Ishikawa (cell line): ENCODE data around the gene GTPBP3.

ENCODE experiments used
- CEBPB ChIP-seq: IDR thresholded peaks from 2 replicates; pipeline ENCODE4 v1.6.1; 2012
- CREB1 ChIP-seq: IDR thresholded peaks from 2 replicates; pipeline ENCODE4 v1.6.1; 2012; ENCODE audit warnings: low read depth
- EGR1 ChIP-seq: IDR thresholded peaks from 2 replicates; pipeline ENCODE4 v1.6.1; 2012
- EP300 ChIP-seq: IDR thresholded peaks from 2 replicates; pipeline ENCODE4 v1.6.1; 2012; ENCODE audit warnings: borderline replicate concordance
- FOXM1 ChIP-seq: IDR thresholded peaks from 2 replicates; pipeline ENCODE4 v1.6.1; 2012; ENCODE audit warnings: low read depth, borderline replicate concordance
- NFIC ChIP-seq: IDR thresholded peaks from 2 replicates; pipeline ENCODE4 v1.6.1; 2012
- RAD21 ChIP-seq: IDR thresholded peaks from 2 replicates; pipeline ENCODE4 v1.6.1; 2012; ENCODE audit warnings: low read depth
- TAF1 ChIP-seq: IDR thresholded peaks from 2 replicates; pipeline ENCODE4 v1.6.1; 2012; ENCODE audit warnings: low read depth, mild to moderate bottlenecking
- TCF12 ChIP-seq: IDR thresholded peaks from 2 replicates; pipeline ENCODE4 v1.6.1; 2012; ENCODE audit warnings: low read depth
- TEAD4 ChIP-seq: IDR thresholded peaks from 2 replicates; pipeline ENCODE4 v1.6.1; 2012
- YY1 ChIP-seq: IDR thresholded peaks from 2 replicates; pipeline ENCODE4 v1.6.1; 2012; ENCODE audit warnings: low read depth
- ZBTB7A ChIP-seq: IDR thresholded peaks from 2 replicates; pipeline ENCODE4 v1.6.1; 2012; ENCODE audit warnings: low read depth
- TF ChIP-seq, protein P1 (sequence below): IDR thresholded peaks from 2 replicates; pipeline ENCODE4 v1.6.1; 2012
- TF ChIP-seq, protein P2 (sequence below): IDR thresholded peaks from 2 replicates; pipeline ENCODE4 v1.6.1; 2012; ENCODE audit warnings: low read depth, mild to moderate bottlenecking
- TF ChIP-seq, protein P3 (sequence below): IDR thresholded peaks from 2 replicates; pipeline ENCODE4 v1.6.1; 2012

The GTPBP3 gene

DNA sequence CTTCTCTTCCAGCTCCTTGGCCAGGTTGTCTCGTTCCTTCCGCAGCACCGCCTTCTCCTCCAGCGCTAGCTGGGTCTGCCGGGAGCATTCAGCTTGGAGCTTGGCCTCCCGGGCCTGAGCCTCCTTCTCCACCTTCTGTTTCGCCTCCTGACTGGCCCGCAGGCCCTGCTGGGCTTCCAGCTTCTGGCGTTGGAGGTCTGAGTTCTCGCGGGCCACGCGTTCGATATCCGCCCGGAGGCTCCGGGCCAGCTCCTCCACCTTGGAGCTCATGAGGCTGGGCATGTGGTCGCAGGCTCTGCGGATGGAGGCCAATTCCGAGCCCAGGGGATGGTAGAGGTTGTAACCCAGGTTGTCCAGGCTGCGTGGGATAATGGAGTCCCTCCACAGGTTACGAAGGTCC is 28.0 kb downstream of the GTPBP3 start:
- TF ChIP-seq TCF12, result no peak
- no peak for TF ChIP-seq EGR1
- no peak for TF ChIP-seq YY1

DNA sequence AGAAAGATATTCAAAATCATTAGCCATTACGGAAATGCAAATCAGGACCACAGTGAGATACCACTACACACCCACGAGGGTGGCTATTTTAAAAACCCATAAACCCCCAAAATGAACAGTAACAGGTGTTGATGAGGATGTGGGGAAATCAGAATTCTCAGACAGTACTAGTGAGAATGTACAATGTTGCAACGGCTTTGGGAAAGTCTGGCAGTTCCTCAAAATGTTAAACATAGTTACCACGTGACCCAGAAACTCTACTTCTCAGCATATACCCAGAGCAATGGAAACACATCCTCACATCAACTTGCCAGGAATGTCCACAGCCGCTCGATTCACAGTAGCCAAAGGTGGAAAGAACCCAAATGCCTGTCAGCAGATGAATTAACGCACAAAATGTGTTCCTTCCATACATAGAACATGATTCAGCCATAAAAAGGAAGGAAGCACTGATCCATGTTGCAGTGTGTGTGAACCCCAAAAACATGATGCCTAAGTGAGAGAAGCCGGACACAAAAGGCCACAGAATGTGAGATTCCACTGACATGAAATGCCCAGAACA is 32.8 kb downstream of the GTPBP3 start:
- no peak for TF ChIP-seq TCF12
- no peak for TF ChIP-seq RAD21
- TF ChIP-seq, protein P1, sequence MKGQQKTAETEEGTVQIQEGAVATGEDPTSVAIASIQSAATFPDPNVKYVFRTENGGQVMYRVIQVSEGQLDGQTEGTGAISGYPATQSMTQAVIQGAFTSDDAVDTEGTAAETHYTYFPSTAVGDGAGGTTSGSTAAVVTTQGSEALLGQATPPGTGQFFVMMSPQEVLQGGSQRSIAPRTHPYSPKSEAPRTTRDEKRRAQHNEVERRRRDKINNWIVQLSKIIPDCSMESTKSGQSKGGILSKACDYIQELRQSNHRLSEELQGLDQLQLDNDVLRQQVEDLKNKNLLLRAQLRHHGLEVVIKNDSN, result no peak
- TF ChIP-seq TAF1, result no peak
- no peak for TF ChIP-seq TEAD4
- TF ChIP-seq CEBPB, result no peak
- no peak for TF ChIP-seq EP300
- TF ChIP-seq NFIC, result no peak
- TF ChIP-seq, protein P2, sequence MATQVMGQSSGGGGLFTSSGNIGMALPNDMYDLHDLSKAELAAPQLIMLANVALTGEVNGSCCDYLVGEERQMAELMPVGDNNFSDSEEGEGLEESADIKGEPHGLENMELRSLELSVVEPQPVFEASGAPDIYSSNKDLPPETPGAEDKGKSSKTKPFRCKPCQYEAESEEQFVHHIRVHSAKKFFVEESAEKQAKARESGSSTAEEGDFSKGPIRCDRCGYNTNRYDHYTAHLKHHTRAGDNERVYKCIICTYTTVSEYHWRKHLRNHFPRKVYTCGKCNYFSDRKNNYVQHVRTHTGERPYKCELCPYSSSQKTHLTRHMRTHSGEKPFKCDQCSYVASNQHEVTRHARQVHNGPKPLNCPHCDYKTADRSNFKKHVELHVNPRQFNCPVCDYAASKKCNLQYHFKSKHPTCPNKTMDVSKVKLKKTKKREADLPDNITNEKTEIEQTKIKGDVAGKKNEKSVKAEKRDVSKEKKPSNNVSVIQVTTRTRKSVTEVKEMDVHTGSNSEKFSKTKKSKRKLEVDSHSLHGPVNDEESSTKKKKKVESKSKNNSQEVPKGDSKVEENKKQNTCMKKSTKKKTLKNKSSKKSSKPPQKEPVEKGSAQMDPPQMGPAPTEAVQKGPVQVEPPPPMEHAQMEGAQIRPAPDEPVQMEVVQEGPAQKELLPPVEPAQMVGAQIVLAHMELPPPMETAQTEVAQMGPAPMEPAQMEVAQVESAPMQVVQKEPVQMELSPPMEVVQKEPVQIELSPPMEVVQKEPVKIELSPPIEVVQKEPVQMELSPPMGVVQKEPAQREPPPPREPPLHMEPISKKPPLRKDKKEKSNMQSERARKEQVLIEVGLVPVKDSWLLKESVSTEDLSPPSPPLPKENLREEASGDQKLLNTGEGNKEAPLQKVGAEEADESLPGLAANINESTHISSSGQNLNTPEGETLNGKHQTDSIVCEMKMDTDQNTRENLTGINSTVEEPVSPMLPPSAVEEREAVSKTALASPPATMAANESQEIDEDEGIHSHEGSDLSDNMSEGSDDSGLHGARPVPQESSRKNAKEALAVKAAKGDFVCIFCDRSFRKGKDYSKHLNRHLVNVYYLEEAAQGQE, result no peak
- TF ChIP-seq ZBTB7A, result no peak
- TF ChIP-seq, protein P3, sequence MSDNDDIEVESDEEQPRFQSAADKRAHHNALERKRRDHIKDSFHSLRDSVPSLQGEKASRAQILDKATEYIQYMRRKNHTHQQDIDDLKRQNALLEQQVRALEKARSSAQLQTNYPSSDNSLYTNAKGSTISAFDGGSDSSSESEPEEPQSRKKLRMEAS, result no peak
- no peak for TF ChIP-seq CREB1
- TF ChIP-seq EGR1, result no peak
- TF ChIP-seq YY1, result no peak
- no peak for TF ChIP-seq FOXM1

DNA sequence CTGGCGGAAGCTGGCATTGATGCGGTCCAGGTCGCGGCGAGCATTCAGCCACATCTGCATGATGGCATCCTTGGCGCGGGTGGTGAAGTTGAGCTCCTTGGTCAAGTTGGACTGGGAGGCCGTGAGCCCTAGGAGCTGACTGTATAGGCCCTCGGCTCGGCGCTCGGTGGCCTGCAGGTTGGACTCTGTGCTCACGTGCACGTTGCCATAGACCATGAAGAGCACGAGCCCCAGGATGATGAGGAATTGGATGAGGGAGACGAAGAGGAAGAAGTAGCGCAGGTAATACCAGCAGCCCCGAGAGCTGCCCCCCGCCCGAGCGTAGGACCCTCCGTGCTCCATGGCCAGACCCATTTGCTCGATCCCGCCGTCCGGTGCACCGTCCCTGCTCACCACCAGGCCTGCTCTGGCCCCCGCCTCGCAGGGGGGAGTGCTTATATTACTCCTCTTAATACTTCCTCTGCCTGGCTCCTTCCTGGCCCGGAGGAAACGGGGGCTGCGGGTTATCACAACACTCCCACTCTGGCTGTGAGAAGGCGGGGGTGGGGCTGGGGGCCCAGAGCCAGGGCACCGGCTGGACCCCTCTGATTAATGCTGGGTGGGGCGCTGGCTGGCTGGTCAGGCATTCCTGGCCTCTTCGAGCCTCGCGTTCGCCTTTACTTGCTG is 39.7 kb downstream of the GTPBP3 start, which contains the start of gene PLVAP:
Gene PLVAP, minus strand, starts transcription at position 408 of the 666 bp plus-strand sequence. Its CDS starts 54 bp downstream, at position 354.
- TF ChIP-seq, protein P3, result no peak
- TF ChIP-seq ZBTB7A, result no peak

DNA sequence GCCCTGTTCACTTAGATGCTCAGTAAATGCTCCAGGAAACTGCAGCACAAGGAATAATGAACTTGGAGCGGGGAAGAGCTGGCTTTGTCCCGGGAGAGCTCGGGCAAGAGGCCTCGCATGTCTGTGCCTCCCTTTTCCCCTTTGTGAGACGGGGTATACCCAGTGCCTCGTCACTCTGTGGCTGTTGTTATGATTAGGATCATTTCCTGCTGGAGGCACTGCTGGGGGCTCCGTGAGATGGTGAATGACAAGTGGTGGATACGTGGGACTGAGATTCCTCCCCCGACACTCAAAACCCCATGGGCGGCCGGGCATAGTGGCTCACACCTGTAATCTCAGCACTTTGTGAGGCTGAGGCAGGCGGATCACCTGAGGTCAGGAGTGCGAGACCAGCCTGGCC is 40.9 kb downstream of the GTPBP3 start:
- TF ChIP-seq, protein P1, result no peak
- TF ChIP-seq, protein P3, result no peak
- no peak for TF ChIP-seq EGR1
- TF ChIP-seq FOXM1, result no peak
- no peak for TF ChIP-seq TCF12
- TF ChIP-seq EP300, result no peak
- no peak for TF ChIP-seq TEAD4
- no peak for TF ChIP-seq CREB1
- no peak for TF ChIP-seq RAD21
- no peak for TF ChIP-seq YY1
- TF ChIP-seq TAF1, result no peak
- TF ChIP-seq ZBTB7A, result no peak
- TF ChIP-seq, protein P2, result no peak
- no peak for TF ChIP-seq CEBPB
- no peak for TF ChIP-seq NFIC

DNA sequence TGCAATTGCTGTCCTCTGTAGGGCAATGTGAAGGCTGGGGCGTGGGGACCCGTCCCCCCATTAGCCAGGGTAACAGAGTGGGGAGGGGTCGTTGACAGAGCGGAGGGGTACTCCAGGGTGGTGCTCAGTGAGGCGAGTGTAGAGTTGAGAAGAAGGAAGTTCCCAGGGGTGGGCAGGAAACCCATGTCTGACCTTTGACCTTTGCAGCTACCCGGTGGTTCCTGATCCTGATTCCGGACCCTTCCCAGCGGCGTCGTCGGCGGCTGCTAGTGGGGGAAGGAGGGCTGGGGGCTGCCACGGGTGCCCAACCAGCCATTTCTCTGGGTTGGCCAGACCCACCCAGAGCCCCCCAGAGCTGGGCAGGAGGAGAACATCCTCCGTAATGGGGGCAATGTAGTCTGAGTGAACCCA is 41.9 kb downstream of the GTPBP3 start:
- TF ChIP-seq NFIC (no peak), FOXM1 (no peak), TCF12 (no peak), TEAD4 (no peak)
- TF ChIP-seq, protein P1, result no peak
- TF ChIP-seq, protein P2, result no peak
